ENCODE data around the gene SMU1. TPM values are rescaled to one million over a fixed set of nuclear protein-coding genes. Genes with fewer than 3 reads are reported as not detected.

The SMU1 gene
- total RNA-seq, 4 donors from 2014 or later, result 7.2 to 14.6 (median 10.4) TPM

GRCh38 chr9:33022303-33022702 lies 54.2 kb downstream of the SMU1 start:
- intact Hi-C loops (cut with DNase I; ENCODE audit: low total_unique reads) (no loop called here), in situ Hi-C loops (cut with MboI; ENCODE audit: low pct_ligation_motif_present in 1 of 4, low pct_unique_long_range_greater_than_20kb in 1 of 4, low sequenced_read_pairs in 3 of 4) (no loop called here)
- H3K4me1 ChIP-seq, result peaks cover 7 to 35% (median 24%) of the 10 kb centered on the region in 4 donors
- no peaks in the 10 kb centered on the region for H3K36me3 ChIP-seq
- H3K27me3 ChIP-seq, result no peaks in the 10 kb centered on the region
- no peak for TF ChIP-seq POLR2AphosphoS5 (IDR thresholded peaks at IDR 0.05)
- no peak for TF ChIP-seq POLR2A (IDR thresholded peaks at IDR 0.05)
- TF ChIP-seq CTCF (IDR thresholded peaks at IDR 0.05), result no peak
- TF ChIP-seq EP300 (IDR thresholded peaks at IDR 0.05; ENCODE audit: low read depth), result no peak
- H3K9me3 ChIP-seq, result no peaks in the 10 kb centered on the region
- H3K4me3 ChIP-seq, result no peak overlapping the region
- WGBS, 2 donors (ENCODE audit: low coverage in 1 of 2), result 74 to 81% methylated on average over 3 of the region's 3 CpGs
- no peak for DNase-seq
- no peak overlapping the region for H3K27ac ChIP-seq

- in situ Hi-C loops (cut with MboI; ENCODE audit: low pct_ligation_motif_present in 1 of 4, low pct_unique_long_range_greater_than_20kb in 1 of 4, low sequenced_read_pairs in 3 of 4), result no loop called here
- DNase-seq, result no peak
- intact Hi-C loops (cut with DNase I; ENCODE audit: low total_unique reads), result no loop called here
- Histone ChIP-seq H3K9me3 (no peaks in the 10 kb centered on the region), H3K27ac (no peak overlapping the region), H3K27me3 (no peaks in the 10 kb centered on the region), H3K36me3 (no peaks in the 10 kb centered on the region), H3K4me3 (no peak overlapping the region), H3K4me1 (peaks cover 0 to 22% (median 13%) of the 10 kb centered on the region in 4 donors)
- 70 to 94% methylated on average over 2 to 25 of the region's 25 CpGs for WGBS, 2 donors (ENCODE audit: low coverage in 1 of 2)
- TF ChIP-seq POLR2A (IDR thresholded peaks at IDR 0.05) (no peak), EP300 (IDR thresholded peaks at IDR 0.05; ENCODE audit: low read depth) (no peak), POLR2AphosphoS5 (IDR thresholded peaks at IDR 0.05) (no peak), CTCF (IDR thresholded peaks at IDR 0.05) (no peak)
Measured at GRCh38 chr9:33019797-33020196, 56.7 kb downstream of the SMU1 start.

GRCh38 chr9:33017283-33018041 lies 59.0 kb downstream of the SMU1 start:
- intact Hi-C loops (cut with DNase I; ENCODE audit: low total_unique reads) (no loop called here), in situ Hi-C loops (cut with MboI; ENCODE audit: low pct_ligation_motif_present in 1 of 4, low pct_unique_long_range_greater_than_20kb in 1 of 4, low sequenced_read_pairs in 3 of 4) (no loop called here)
- TF ChIP-seq POLR2A (IDR thresholded peaks at IDR 0.05), result no peak
- no peak for TF ChIP-seq CTCF (IDR thresholded peaks at IDR 0.05)
- TF ChIP-seq POLR2AphosphoS5 (IDR thresholded peaks at IDR 0.05), result no peak
- no peak for TF ChIP-seq EP300 (IDR thresholded peaks at IDR 0.05; ENCODE audit: low read depth)
- Histone ChIP-seq H3K4me3 (no peak overlapping the region), H3K27me3 (no peaks in the 10 kb centered on the region), H3K9me3 (no peaks in the 10 kb centered on the region), H3K27ac (no peak overlapping the region), H3K4me1 (peaks cover 0 to 4% (median under 1%) of the 10 kb centered on the region in 4 donors), H3K36me3 (no peaks in the 10 kb centered on the region)
- no peak for DNase-seq
- 84 to 86% methylated on average over 5 to 6 of the region's 6 CpGs for WGBS, 2 donors (ENCODE audit: low coverage in 1 of 2)

GRCh38 chr9:33014665-33015014 lies 61.8 kb downstream of the SMU1 start:
- Histone ChIP-seq H3K36me3 (no peaks in the 10 kb centered on the region), H3K9me3 (no peaks in the 10 kb centered on the region), H3K4me3 (no peak overlapping the region), H3K27me3 (no peaks in the 10 kb centered on the region), H3K27ac (no peak overlapping the region), H3K4me1 (no peaks in the 10 kb centered on the region)
- TF ChIP-seq EP300 (IDR thresholded peaks at IDR 0.05; ENCODE audit: low read depth) (no peak), POLR2AphosphoS5 (IDR thresholded peaks at IDR 0.05) (no peak), POLR2A (IDR thresholded peaks at IDR 0.05) (no peak)
- no peak for DNase-seq
- in situ Hi-C loops (cut with MboI; ENCODE audit: low pct_ligation_motif_present in 1 of 4, low pct_unique_long_range_greater_than_20kb in 1 of 4, low sequenced_read_pairs in 3 of 4), result no loop called here
- intact Hi-C loops (cut with DNase I; ENCODE audit: low total_unique reads), result no loop called here
- 67 to 100% methylated on average over 1 of the region's 1 CpG for WGBS, 2 donors (ENCODE audit: low coverage in 1 of 2)
